Stimulated activated CD4-positive, alpha-beta T cell treated with anti-CD3 and anti-CD28 coated beads, Interleukin-1b, Interleukin-23, amount 100 ng/mL, for 48 hours (primary cell): Measurements from ENCODE around the gene RFX8.

Source experiments
- DNase-seq: peaks from one replicate; pipeline ENCODE4 v3.0.0-alpha.2; 2020

RFX8 gene

DNA sequence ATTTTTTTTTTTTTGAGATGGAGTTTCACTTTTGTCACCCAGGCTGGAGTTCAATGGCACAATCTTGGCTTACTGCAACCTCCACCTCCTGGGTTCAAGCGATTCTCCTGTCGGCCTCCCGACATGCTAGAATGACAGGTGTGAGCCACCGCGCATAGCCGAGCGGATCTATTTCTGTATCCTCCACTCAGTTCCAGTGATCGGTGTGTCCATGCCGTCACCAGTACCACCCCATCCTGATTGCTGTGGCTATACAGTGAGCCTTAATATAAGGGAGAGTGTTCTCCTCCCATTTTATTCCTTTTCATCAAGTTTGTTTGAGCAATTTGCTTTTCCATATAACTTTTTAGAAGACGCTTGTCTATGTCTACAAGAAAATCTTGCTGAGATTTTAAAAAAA, 35.2 kb downstream of the RFX8 start:
- no peak for DNase-seq

GRCh38 chr2:101438555-101438954, 36.4 kb downstream of the RFX8 start:
- DNase-seq: peak; percentile 10

GRCh38 chr2:101435001-101435862, 39.7 kb downstream of the RFX8 start:
- DNase-seq: no peak

DNA sequence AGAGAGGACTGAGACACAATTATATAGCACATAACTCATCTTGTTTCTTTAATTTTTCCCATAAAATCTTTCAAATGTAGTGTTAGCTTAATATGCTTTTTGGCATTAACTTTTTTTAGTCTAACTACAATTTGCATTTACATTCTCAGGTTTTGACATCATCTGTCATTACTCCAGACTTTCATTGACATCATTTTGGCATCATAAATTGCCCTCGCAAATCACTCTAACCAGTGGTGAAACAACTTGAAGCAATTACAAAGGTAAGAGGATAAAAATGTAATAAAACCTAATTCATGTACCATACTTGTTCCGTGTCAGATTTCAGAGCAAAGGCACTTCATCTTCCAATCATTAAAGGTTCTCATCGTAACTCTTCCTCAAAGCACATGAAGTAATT, 41.4 kb downstream of the RFX8 start:
- no peak for DNase-seq

DNA sequence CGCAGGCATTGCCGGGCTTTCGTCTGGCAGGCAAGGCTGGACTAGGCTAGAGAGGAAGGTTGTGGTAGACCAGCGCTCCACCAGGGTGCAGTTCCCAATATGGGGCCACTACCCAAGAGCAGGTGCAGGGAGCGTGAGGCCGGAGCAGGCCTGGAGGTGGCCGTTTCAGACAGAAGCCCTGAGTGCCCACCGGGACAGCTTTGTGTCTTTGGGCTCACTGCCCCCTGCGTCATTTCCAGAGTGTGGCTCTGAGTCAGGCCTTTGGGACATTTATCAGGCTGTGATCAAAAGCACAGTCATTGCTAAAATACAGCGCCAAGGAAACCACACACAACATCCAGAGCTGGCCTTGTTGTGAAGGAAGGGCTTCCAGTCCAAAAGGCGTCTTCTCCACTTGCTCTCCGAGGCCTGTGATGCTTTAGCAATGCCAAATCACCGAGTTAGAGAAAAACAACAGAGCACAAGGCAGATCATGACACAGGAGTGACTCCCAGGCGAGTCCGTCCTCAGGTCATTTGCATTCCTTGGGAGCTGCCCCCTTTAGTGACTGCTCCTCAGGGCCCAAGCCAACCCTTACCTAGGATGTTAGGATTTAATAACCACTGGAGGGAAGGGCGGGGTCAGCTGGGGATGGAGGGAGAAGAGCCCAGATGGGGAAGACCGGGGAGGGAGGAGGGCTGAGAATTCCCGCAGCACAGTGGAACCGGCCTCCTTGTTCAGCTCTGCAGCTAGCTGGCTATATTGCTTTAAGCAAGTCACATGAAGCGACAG, 42.3 kb downstream of the RFX8 start:
- no peak for DNase-seq

DNA sequence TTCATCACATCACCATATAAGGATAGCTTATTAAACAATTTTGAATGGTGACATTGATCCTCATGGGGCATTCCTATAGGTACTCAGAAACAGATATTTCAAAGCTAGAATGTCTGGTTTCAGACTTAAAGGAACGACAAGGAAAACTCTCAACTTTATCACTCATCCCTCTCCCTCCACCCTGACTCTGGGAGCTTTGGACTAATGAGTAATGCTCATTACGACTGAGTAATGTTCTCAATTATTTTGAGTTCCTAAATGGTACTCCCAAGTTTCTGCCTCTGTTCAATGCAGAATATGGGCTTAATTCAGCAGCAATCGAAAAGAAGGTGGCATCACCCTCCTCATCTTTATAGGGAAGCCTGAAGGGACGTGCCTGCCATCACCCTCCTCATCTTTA, 43.4 kb downstream of the RFX8 start:
- DNase-seq: no peak

- no peak for DNase-seq
Measured at GRCh38 chr2:101430156-101430555, 44.8 kb downstream of the RFX8 start.

GRCh38 chr2:101429453-101429852, 45.5 kb downstream of the RFX8 start:
- DNase-seq: no peak

GRCh38 chr2:101428422-101429176, 46.3 kb downstream of the RFX8 start:
- no peak for DNase-seq

- DNase-seq: no peak
Measured at GRCh38 chr2:101427743-101428142, 47.2 kb downstream of the RFX8 start.

GRCh38 chr2:101427240-101427639, 47.7 kb downstream of the RFX8 start:
- DNase-seq: no peak

GRCh38 chr2:101426822-101427221, 48.1 kb downstream of the RFX8 start:
- no peak for DNase-seq

GRCh38 chr2:101420623-101421022, 54.3 kb downstream of the RFX8 start:
- DNase-seq: no peak

DNA sequence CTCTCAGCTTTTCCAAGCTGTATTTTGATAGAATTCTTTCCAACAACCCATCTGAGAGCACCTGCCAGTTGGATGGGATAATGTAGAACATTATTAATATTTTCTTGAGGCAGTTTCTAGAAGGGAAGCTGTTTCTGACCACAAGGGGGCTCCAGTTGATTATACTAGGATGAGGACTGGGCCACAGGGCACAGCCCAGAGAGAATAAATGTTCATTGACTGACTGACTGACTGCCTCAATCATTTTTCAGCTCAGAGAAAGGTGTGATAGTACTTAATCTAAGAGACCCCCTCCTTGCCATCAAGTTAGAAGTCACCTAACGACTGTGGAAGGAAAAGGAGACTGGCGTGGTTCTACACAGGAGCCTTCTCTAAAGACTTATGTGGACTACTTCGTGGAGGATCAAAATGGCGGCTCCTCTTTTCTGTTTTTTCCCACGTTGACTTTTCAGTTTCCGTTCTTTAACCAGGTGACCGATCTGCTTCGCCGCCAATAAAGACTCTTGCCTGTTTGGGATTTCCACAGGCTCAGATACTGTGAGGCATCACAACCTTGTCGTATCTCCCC, 55.7 kb downstream of the RFX8 start:
- DNase-seq: peak; percentile 48

- DNase-seq: no peak
Measured at GRCh38 chr2:101418460-101419095, 56.3 kb downstream of the RFX8 start.

DNA sequence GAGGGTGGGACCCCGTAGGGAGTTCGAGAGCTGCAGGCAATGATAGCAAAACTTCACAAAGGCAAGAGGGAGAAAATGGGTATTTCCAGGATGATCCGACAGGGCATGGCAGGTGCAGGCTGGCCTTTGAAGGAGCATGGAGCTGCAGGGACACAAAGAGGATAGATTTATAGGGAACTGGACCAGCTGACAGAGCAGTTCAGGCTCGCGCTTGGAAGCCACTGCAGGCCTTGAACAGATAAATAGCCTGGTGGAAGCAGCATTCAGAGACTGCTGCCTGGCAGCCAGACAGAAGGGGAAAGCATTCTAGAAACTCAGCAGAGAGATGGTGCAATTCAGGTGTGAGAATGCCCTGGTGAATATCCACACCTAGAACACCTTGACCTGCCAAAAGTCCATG, 58.3 kb downstream of the RFX8 start:
- DNase-seq: no peak

DNA sequence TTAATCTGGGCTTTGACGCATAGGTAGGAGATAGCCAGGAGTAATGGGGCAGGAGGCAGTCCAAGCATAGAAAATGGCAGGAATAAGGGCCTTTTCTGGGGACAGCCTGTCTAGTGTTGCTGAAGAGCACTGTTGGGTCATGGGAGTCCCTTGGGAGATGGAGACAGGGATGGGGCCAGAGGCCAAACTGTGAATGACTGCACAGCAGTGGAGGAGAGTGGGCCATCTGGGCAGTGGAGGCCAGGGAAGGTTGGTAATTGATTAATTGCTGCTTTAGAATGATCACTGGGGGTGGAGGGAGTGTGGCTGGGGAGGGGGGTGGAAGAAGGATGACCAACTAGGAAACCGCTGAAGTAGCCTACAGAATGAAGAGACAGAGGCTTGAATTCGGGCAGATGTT, 59.0 kb downstream of the RFX8 start:
- no peak for DNase-seq

GRCh38 chr2:101415220-101415619, 59.7 kb downstream of the RFX8 start:
- DNase-seq: no peak

- DNase-seq: no peak
Measured at GRCh38 chr2:101412092-101412694, 62.7 kb downstream of the RFX8 start.

DNA sequence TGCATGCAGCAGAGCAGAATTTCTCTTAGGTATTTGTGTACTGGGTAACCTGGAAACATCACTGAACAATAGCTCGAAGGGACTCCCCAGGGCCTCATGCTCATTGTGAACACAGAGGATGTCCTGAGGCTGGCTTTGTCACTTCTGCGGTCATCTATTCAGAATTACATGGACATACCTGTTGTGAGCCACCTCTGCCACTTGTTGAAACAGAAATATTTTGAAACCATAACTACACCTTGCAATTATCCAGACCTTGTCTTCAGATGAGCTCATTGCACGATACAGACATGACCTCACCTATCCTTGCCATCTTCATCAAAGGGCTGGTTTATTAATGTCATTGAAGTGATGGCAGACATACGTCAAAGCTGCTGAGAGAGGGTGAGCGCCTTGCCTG, 64.2 kb downstream of the RFX8 start:
- no peak for DNase-seq

DNA sequence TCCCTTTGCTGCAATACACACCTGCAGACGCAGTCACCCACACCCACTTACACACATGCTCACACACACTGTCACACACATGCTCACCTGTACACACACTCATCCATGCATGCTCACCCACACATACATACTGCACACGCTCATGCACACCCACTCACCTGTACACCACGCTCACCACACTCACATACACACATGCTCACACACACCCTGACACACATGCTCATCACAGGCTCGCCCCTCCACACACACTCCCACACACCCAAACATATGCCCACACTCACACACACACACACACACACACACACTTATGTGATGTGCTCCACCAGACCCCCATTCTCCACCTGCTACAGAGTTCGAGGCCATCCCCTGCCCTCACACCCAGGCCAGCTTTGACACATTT, 64.8 kb downstream of the RFX8 start:
- DNase-seq: no peak

DNA sequence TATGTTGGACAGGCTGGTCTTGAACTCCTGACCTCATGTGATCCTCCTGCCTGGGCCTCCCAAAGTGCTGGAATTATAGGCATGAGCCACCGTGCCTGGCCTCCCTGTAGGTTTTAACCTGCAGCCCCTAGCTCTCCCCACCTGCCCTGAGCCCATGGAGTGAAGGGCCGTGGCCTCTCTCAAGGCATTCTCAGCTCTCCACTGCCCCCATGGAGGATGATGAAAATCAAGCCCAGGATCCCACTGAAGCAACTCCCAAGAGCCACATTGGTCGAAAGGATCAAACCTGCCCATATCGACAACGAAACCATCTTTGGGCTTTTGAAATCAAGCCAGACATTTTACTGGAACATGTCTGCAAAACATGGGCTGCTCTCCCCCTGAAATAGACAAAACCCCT, 65.2 kb downstream of the RFX8 start:
- no peak for DNase-seq
